NOMO-1 treated with DMSO at 0.1 percent for 48 hours (cell line): Measurements from ENCODE around the gene TTC13.
A peak's percentile ranks its signal among the peaks of the same experiment; 100 is the strongest.
"Not testable (repeated sequence)": the region's sequence is repeated elsewhere in the genome, so short reads cannot be mapped to it uniquely, and the experiment has no call there.

Experiments
- DNase-seq: peaks from one replicate; lab custom pipeline; 2025; ENCODE audit not compliant: unreplicated experiment; lab: John Stamatoyannopoulos, UW

TTC13 gene

DNA sequence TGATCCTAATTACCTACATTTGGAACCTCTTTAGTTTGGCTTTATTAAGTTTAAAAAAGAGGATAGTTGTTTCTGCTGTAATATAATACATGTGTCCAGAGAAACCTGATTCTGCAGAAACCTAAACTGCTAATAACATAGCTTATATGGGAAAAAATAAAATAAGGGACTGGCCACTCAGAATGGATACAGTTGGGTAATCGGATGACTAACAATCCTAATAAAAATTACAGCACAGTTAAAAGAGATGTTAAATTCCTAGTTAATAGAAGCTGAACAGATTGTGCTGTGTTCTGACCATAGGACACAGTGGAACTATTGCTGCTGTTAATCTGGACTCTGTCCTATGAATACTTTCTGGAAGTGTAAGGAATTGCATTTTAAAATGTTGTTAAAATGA is 16.2 kb upstream of the TTC13 start:
- DNase-seq, result no peak

DNA sequence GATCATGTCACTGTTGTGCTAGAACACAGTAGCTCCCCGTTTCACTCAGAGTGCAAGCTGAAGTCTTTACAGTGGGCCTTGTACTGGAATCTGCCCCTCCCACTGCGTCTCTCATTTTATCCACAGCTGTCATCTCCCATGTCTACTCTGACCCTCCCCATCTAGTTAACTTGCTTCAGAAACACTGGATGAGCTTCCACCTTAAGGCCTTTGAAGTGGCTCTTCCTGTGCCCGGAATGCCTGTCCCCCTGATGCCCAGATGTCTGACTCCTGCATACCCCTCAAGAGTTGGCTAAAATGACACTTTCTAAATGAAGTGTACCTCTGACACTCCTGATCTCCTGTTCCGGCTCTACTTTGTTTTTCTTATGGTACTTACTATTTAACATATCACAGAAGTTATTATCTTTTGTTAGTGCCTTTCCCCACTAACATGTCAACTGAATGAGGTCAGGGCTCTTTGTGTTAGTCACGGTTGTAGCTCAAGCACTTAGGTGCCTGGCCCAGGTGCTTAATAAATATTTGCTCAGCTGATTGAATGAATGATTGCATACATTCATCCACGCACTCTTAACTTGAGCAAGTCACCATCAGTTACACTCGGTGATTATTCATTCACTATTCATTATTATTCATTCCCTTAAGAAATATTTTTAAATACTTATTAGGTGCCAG is 13.6 kb upstream of the TTC13 start:
- DNase-seq, result no peak

DNA sequence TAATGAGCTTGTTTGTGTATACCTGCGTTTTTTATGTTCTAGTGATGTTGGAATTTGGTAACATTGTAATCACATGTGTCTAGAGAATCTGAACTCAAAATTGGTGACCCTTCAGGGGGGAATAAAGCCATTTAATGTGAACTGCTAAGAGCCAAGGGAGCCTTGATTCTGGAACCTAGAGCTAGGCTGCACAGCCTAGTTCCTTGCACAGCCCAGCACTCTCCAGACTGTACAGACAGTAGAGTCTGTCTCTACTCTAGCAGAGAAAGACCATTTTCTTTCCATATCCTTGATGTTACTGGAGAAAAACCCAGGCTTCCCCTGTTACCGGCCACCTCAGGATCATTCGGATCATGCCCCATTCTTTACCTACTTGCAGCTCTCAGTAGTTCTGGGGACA is 8.8 kb upstream of the TTC13 start:
- DNase-seq, result no peak

DNA sequence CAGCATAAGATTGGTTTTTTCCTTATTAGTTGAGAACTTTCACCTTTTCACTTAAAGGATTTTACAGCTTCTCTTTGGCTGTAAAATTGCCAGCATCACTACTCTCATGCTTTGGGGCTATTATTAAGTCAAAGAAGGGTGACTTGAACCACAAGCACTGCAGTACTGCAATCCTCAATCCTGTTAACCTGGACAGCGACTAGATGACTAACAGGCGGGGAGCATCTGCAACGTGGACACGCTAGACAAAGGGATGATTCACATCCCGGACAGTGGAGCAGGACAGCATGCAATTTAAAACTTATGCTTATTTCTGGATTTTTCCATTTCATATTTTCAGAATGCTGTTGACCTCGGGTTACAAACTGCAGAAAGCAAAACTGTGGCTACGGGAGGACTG is 8.3 kb upstream of the TTC13 start:
- DNase-seq, result no peak

DNA sequence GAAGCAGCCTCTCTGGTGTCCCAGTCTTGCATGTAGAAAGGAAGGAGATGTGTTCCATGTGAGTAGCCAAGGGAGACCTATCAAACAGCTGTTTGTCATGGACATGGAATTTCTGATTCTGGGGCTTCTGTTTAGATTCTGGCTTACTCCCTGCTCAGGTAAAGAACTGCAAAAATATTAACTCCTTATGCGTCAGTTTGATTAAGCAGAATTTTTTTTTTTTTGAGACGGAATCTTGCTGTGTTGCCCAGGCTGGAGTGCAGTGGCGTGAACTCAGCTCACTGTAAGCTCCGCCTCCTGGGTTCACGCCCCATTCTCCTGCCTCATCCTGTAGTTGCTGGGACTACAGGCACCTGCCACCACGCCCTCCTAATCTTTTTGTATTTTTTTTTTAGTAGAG is 7.0 kb upstream of the TTC13 start:
- DNase-seq, result no peak

DNA sequence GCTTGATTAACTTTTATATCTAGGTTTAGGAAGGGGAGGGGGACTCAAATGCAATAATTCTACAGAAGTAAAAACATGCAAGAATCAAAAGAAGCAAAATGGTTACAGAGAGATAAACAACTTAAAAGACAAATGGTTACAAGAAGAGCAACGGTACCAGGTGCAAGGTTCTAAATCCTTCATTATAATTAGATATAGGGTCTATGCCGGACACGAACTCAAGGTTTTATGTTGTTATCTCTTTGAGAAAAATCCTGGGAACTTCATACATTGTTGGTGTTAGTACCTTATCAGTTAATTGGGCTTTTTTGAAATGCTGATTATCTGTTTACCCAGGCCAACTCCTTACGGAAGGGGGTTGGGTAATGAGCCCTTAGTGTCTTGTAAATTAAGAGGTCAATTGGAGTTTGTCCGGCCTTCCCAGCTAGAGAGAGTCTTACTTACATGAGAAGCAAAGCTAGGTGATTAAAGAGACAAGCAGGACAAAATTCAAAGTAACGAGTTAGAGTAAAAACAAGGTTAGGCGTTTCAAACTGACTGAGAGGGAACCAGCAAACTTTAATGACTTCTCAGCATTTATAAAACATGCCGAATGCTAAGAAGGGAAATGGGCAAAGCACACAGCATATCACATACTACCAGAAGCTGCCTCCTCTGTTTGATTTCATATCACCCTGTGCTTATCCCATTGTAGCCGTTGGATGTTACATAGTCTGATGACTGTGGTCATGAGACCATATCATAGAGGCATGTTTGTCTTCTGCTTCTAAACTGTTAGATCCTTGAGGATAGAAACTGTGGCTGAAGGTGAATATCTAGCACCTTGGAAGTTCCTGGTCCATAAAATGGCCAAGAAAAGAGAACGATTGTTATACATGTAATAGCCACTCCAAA is 6.2 kb upstream of the TTC13 start:
- not testable (repeated sequence) for DNase-seq

DNA sequence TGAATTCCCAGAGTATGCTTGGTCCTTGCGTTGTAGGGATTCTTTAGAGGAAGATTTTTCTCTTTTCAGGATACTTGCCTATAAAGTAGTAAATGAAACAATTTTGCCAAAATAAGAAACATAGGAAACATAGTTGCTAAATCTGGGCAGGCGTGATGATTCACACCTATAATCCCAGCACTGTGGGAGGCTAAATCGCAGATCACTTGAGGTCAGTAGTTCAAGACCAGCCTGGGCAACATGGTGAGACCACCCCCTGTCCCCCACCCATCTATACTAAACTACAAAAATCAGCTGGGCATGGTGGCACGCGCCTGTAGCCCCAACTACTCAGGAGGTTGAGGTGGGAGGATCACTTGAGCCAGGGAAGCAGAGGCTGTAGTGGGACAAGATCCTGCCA is 5.2 kb upstream of the TTC13 start:
- no peak for DNase-seq

DNA sequence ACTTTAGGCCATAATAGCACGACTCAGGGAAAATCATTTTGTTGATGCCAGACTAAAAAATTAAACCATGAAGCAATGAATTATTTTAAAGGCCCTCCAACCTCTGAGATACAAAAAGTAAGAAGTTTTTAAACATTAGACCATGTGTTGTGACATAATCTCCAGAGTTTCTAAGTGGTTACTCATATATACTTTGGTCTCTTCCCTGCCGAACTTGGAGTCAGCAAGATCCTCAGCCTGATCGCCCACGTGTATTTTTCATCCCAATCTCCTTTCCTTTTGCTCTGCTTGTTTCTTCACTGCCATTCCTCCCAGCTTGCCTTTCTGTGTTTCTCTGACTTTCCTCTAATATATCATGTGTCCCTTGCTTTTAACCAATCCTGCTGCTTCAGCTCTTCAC is 4.0 kb upstream of the TTC13 start:
- no peak for DNase-seq

DNA sequence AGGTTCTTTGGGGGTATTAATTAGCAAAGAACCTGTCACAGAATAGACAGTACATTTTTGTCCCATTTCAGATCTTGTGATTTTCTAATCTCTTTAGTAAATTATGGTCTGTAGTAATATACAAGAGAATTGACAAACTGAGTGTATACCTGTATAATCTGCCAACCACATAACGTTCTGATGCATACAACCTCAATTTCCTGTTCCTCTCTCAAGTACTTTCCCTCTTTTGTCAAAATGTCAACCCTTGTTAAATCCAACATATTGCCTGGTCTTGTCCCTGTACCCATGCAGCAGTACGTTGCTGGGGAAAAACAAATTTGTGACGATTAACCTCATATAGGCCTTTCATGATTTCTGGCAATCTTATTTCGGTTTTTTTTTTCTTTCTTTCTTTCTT is 1.3 kb upstream of the TTC13 start:
- DNase-seq, result peak; percentile 1

DNA sequence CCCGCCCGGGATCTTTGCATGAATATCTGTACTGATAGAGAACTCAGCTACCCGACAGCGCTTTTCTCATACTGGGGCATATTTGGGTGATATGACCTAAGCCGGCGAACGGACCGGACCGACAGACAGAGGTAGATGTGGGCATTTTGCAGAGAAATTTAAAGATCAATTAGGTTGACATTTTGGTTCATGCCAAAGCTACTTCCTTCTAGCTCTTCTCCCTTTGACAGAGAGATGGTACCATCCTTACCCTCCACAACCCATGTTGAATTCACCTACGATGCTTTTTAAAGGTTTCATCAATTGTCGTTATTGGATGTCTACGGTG is 692 bp upstream of the TTC13 start:
- no peak for DNase-seq

DNA sequence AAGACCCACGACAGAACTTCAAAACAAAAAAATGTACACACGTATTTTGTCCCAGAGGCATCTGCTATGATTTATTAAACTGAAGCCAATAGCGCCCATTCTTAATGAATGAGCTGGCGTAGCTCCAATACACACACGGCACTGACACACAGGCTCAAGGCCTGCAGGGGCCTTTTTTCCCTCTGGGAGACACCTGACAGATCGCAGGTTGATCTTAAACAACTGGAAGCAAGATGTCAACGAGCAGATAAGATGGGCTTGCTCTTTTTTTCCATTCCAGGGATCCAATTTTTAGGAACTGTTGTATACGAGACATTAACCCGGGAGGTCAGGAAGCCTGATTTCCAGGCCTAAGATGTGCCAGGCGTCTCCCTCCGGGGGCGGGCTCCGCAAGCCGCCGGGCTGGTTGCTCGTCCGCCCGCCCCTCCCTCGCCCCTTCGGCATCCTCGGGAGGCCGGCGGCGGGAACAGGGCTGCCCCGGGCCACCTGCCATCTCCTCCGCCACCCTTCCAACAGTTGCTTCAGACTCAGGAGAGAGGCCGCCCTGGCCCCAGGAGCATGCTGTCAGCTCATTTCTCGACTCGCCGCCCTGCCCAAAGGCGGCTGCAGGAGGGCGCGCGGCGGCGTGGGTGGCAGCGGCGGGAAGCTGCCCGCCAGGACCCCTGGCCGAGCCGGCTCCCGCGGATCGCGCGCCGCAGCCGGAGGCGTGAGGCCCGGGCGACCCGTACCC is 735 bp downstream of the TTC13 start:
- peak; percentile 27 for DNase-seq

DNA sequence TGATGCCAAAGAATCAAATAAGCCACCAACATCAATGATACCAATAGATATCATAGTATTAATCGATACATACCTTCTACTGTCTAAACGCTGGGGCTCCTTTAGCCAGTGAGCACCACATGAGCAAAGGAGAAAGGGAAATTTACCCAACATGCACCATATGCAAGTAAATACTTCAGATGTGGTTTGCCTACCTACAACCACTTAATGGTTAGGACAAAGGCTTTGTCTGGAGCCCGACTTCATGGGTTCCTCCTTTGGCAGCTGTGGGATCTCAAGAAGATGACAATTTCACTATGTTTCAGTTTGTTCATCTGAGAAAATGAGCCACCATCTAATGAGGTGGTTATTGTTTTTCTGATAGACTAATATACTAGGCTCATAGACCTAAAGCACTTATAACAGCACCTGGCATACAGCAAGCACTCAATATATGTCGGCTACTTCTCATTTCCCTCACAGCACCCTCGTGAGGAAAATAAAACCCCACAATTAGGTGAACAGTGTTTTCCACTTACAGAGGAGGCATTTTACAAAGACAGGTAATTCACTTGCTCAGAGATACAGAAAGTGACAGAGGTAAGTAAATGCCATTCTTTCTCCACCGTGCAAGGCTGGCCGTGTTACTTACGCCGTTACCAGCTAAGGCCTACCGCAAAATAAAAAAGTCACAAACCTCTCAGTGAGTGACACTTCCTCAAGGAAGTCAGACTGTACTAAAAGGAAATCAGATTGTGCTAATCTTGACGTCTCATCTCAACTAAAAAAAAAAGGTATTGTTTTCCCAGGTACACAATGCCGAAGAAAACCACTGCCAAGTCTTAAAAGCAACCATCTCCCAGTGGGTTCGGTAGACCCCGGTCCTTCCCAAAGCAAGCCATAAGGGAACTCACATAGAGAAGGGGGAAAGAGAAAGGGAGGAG is 1.6 kb downstream of the TTC13 start:
- peak; percentile 50 for DNase-seq

DNA sequence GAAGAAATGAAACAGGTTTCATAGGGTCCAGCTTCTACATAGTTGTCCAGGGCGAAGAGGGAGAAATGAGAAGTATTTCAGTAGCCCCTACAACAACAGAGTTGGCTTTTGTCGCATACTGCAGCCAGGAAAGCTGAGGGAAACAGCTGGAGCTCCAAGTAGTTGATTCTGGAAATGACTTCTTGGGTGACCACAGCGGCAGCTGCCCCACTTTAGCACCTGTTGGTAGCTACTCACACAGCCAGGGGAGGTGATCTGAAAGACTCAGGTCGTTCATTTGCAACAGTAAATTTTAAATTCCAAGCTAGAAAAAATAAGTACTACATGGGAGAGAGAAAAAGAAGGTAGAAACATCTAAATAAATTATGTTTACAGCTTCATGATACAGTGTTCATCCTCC is 2.3 kb downstream of the TTC13 start:
- no peak for DNase-seq

DNA sequence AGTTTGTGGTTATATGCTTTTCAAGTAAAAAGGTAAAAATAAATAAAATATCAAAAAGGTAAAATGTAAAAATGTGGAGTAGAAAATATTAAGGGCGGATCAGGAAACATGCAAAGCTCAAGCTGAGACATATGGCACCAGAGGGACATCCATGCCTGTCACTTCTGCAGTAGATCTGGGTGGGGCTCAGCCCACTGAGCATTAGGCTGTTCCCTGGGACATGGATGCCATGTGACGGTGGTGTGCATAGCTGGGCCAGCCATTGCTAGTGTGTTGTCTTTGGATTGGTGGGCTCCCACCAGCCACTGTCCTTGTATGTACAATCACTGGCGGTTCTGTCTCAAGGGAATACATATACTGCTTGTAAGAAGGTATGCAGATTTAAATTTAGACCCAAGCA is 3.0 kb downstream of the TTC13 start:
- DNase-seq, result no peak

DNA sequence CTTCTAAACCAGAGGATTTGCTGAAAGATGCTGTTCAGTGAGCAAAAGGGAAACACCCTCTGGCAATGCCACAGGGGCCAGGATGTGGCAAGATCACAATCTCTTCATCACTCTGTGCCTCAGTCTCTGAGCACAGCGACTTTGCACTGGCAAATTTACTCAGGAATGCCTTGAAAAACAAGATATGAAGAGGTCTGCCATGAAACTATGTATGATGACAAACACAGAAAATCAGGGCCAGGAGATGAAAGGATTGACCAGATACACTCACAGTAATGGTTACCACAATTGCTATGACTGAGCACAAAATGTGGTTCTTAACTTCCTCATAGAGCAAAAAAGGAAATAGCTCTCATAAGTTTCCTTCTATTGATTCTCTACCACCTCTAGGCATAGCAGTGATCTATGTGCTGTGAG is 5.8 kb downstream of the TTC13 start:
- DNase-seq, result peak; percentile 93

DNA sequence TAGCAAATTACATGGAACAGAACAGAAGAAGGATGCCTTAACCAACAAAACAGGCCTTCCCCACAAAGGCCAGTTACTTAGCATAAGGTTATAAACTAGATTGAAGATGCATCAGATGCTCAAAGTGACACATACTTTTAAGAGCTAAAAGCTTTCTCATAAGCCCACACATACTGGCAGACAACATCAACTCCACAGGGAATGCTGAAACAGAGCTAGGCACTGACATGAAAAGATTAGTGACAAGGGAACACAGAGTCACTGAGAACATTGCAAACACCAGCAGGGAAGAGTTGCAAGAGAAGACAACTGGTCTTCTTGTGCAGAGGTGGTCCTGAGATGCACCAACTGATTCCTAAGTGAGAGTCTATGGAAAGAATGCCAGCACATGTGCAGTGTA is 6.9 kb downstream of the TTC13 start:
- DNase-seq, result no peak

DNA sequence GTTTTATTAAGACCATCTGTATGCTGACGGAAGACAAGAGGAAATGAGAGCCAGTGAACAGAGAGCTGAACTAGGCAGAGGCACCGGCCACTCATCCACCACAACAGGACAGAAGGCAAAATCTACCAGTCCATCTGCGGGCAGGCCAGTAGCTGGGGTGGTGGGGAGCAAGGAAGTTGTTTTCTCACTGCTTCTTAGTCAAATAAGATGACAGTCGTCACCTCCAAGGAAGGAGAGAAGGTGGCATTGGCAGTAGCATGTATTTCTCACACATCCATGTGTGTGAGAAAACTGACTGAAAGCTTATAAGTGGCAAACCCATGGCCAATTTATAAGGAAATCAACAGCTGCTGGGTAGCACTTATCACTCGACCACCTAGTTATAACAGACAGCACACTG is 8.2 kb downstream of the TTC13 start:
- DNase-seq, result no peak

DNA sequence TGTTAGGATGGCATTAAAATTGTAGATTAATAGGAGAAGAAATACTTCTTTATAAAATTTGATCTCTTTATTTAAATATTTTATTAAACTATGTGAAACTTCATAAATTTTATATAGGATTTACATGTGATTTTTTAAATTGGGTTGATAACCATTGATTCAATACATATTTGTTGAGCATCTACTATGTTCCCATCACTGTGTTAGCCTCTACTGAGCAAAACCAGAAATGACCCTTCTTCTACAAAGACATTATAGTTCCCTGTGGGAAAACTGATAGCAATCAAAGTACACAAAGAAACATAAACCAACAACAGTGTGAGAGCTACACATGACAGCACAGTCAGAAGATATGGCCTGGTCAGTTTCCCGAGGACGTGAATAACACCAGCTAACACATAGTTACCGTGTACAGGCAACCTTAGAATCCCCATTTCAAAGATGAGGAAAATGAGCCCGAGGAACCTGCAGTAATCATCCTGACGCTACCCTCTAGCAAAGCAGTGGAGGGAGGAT is 12.2 kb downstream of the TTC13 start:
- DNase-seq, result no peak

DNA sequence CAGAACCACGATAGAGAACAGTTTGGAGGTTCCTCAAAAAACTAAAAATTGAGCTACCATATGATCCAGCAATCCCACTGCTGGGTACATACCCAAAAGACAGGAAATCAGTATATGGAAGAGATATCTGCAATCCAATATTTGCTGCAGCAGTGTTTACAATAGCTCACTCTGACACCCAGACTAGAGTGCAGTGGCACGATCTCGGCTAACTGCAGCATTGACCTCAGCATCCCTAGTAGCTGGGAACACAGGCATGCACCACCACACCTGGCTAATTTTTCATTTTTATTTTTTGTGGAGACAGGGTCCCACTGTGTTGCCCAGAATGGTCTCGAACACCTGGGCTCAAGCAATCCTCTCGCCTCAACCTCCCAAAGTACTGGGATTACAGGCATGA is 13.1 kb downstream of the TTC13 start:
- no peak for DNase-seq

DNA sequence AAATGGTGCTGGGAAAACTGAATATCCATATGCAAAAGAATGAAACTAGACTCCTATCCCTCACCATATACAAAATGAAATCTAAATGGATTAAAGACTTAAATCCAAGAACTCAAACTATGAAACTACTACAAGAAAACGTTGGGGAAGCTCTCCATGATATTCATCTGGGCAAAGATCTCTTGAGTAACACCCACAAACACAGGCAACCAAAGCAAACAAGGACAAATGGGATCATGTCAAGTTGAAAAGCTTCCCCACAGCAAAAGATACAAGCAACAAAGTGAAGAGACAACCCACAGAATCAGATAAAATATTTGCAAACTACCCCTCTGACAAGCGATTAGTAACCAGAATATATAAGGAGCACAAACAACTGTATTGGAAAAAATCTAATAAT is 13.8 kb downstream of the TTC13 start:
- DNase-seq, result no peak

DNA sequence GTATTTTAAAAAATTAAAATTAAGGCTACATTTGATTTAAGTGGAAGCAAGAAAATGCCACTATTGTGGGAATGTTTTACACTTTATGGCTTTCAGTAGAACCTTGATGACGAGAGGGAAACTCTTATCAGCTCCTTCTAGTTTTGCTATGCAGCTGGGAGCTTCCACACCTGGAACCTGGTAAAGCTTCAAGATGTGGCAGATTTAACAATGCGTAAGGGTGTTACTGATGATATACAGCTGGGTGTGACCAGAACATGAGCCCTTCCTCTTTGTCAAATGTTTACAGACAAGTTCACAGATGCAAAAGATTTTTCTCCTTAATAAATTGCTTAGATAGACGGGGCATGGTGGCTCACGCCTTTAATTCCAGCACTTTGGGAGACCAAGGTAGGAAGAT is 20.3 kb downstream of the TTC13 start:
- DNase-seq, result no peak
